Measurements from ENCODE around the gene C10orf95.
"Not testable (repeated sequence)": the region's sequence is repeated elsewhere in the genome, so short reads cannot be mapped to it uniquely, and the experiment has no call there.

The C10orf95 gene

GRCh38 chr10:102463983-102464382 is 12.6 kb upstream of the C10orf95 start:
- no peak for DNase-seq

- no peak for DNase-seq
These were observed 11.2 kb upstream of the C10orf95 start for GRCh38 chr10:102462512-102463054.

- DNase-seq = peak; percentile 86 to 88
These were observed 10.1 kb upstream of the C10orf95 start for GRCh38 chr10:102461187-102462054.

- no peak for DNase-seq
These were observed 9.5 kb upstream of the C10orf95 start for GRCh38 chr10:102460836-102461186.

GRCh38 chr10:102458656-102459055 is 7.3 kb upstream of the C10orf95 start:
- no peak for DNase-seq

- no peak for DNase-seq
These were observed 6.3 kb upstream of the C10orf95 start for GRCh38 chr10:102457591-102458150.

GRCh38 chr10:102455893-102456471 is 4.6 kb upstream of the C10orf95 start:
- no peak for DNase-seq

GRCh38 chr10:102454662-102455487 is 3.5 kb upstream of the C10orf95 start:
- not testable (repeated sequence) for DNase-seq

GRCh38 chr10:102453502-102453901 is 2.2 kb upstream of the C10orf95 start:
- DNase-seq = no peak

- no peak for DNase-seq
These were observed 1.5 kb upstream of the C10orf95 start for GRCh38 chr10:102452672-102453340.

- peak; percentile 78 to 86 for DNase-seq
These were observed 804 bp downstream of the C10orf95 start for GRCh38 chr10:102450374-102451104.

GRCh38 chr10:102450124-102450373 is 1.3 kb downstream of the C10orf95 start:
- peak; percentile 47 to 64 for DNase-seq

- peak; percentile 72 to 82 for DNase-seq
These were observed 1.8 kb downstream of the C10orf95 start for GRCh38 chr10:102449321-102450123.

- no peak for DNase-seq
These were observed 6.5 kb downstream of the C10orf95 start for GRCh38 chr10:102444851-102445250.

- DNase-seq = no peak
These were observed 13.0 kb downstream of the C10orf95 start for GRCh38 chr10:102438374-102438773.

GRCh38 chr10:102437515-102437914 is 13.8 kb downstream of the C10orf95 start:
- DNase-seq = no peak

GRCh38 chr10:102436312-102436711 is 15.0 kb downstream of the C10orf95 start:
- DNase-seq = no peak

GRCh38 chr10:102435529-102436233 is 15.7 kb downstream of the C10orf95 start:
- peak; percentile 88 to 90 for DNase-seq

- no peak for DNase-seq
These were observed 16.2 kb downstream of the C10orf95 start for GRCh38 chr10:102435133-102435497.

GRCh38 chr10:102434394-102435132 is 16.8 kb downstream of the C10orf95 start:
- DNase-seq = peak; percentile 81 to 86

Data from Kasumi-1 (cell line).